NCI-H1092 (cell line): ENCODE data around the gene SLC25A21.

ENCODE experiments used
- DNase-seq: peaks from one replicate; lab custom pipeline; 2025; lab: John Stamatoyannopoulos, UW

Gene SLC25A21

GRCh38 chr14:36757734-36758601 lies 414.4 kb downstream of the SLC25A21 start:
- no peak for DNase-seq

GRCh38 chr14:36756226-36756625 lies 416.2 kb downstream of the SLC25A21 start:
- no peak for DNase-seq

GRCh38 chr14:36755756-36756155 lies 416.6 kb downstream of the SLC25A21 start:
- DNase-seq, result no peak

GRCh38 chr14:36751920-36752319 lies 420.5 kb downstream of the SLC25A21 start:
- no peak for DNase-seq

GRCh38 chr14:36751106-36751505 lies 421.3 kb downstream of the SLC25A21 start:
- DNase-seq, result no peak

GRCh38 chr14:36750244-36750643 lies 422.2 kb downstream of the SLC25A21 start:
- no peak for DNase-seq

- no peak for DNase-seq
Measured at GRCh38 chr14:36748610-36749213, 423.7 kb downstream of the SLC25A21 start.

- DNase-seq, result peak; percentile 15
Measured at GRCh38 chr14:36747411-36748184, 424.8 kb downstream of the SLC25A21 start.

- DNase-seq, result no peak
Measured at GRCh38 chr14:36746872-36747271, 425.5 kb downstream of the SLC25A21 start.

- DNase-seq, result no peak
Measured at GRCh38 chr14:36741858-36742257, 430.5 kb downstream of the SLC25A21 start.

GRCh38 chr14:36738269-36738668 lies 434.1 kb downstream of the SLC25A21 start:
- no peak for DNase-seq

GRCh38 chr14:36726128-36726527 lies 446.3 kb downstream of the SLC25A21 start:
- no peak for DNase-seq

GRCh38 chr14:36724162-36724561 lies 448.2 kb downstream of the SLC25A21 start:
- DNase-seq, result no peak

- DNase-seq, result no peak
Measured at GRCh38 chr14:36723530-36723929, 448.9 kb downstream of the SLC25A21 start.

- DNase-seq, result no peak
Measured at GRCh38 chr14:36721877-36722276, 450.5 kb downstream of the SLC25A21 start.

- DNase-seq, result no peak
Measured at GRCh38 chr14:36720657-36721056, 451.7 kb downstream of the SLC25A21 start.

- no peak for DNase-seq
Measured at GRCh38 chr14:36719823-36720222, 452.6 kb downstream of the SLC25A21 start.

- no peak for DNase-seq
Measured at GRCh38 chr14:36718216-36718615, 454.2 kb downstream of the SLC25A21 start.

- no peak for DNase-seq
Measured at GRCh38 chr14:36717363-36717762, 455.0 kb downstream of the SLC25A21 start.

GRCh38 chr14:36716614-36717184 lies 455.7 kb downstream of the SLC25A21 start:
- no peak for DNase-seq

- DNase-seq, result no peak
Measured at GRCh38 chr14:36713960-36714703, 458.3 kb downstream of the SLC25A21 start.

- no peak for DNase-seq
Measured at GRCh38 chr14:36707570-36707969, 464.8 kb downstream of the SLC25A21 start.
